OCI-LY3 (cell line): Measurements from ENCODE around the gene FYN.

Source experiments
- H2AFZ ChIP-seq: fragments of 200-600, 300-600 bp; shearing (Covaris generic); 2 replicates; pipeline ENCODE4 v1.6.0; 2014; ENCODE audit warnings: antibody characterized with exemption, low read depth, low read length
- H3K27ac ChIP-seq: fragments of 200-600, 300-600 bp; sonication (generic); 2 replicates; pipeline ENCODE4 v1.5.1; 2014; ENCODE audit warnings: mild to moderate bottlenecking, low read length, moderate library complexity, mixed read lengths
- H3K27me3 ChIP-seq: fragments of 200-600, 300-600 bp; sonication (generic); 2 replicates; pipeline ENCODE4 v1.6.1; 2014; ENCODE audit warnings: low read depth, low read length, mixed read lengths
- H3K36me3 ChIP-seq: fragments of 200-600, 300-600 bp; sonication (generic); replicated peaks from 2 replicates; pipeline ENCODE3; 2014; ENCODE audit warnings: low read depth, low read length, mixed read lengths
- H3K4me1 ChIP-seq: fragments of 300-600, 200-600 bp; sonication (generic); 2 replicates; pipeline ENCODE4 v1.6.1; 2014; ENCODE audit warnings: low read length, mixed read lengths
- H3K4me2 ChIP-seq: fragments of 200-600, 300-600 bp; sonication (generic); 2 replicates; pipeline ENCODE4 v1.6.1; 2014; ENCODE audit warnings: low read length, mixed read lengths
- H3K4me3 ChIP-seq: fragments of 300-600, 200-600 bp; sonication (generic); 2 replicates; pipeline ENCODE4 v1.5.1; 2014; ENCODE audit warnings: antibody characterized with exemption, mild to moderate bottlenecking, low read length, moderate library complexity
- H3K79me2 ChIP-seq: fragments of 300-600, 200-600 bp; shearing (Covaris generic); 2 replicates; pipeline ENCODE4 v1.6.1; 2014; ENCODE audit warnings: mild to moderate bottlenecking, low read length, mixed read lengths
- H3K9ac ChIP-seq: fragments of 300-600, 200-600 bp; shearing (Covaris generic); 2 replicates; pipeline ENCODE4 v1.6.0; 2014; ENCODE audit warnings: mild to moderate bottlenecking, low read length, moderate library complexity
- H3K9me3 ChIP-seq: fragments of 200-600, 300-600 bp; shearing (Covaris generic); 2 replicates; pipeline ENCODE4 v1.6.1; 2014; ENCODE audit warnings: low read length, mixed read lengths; ENCODE audit not compliant: insufficient read depth
- H4K20me1 ChIP-seq: fragments of 200-600, 300-600 bp; sonication (generic); 2 replicates; pipeline ENCODE4 v1.6.1; 2016; ENCODE audit warnings: low read length, mixed read lengths; ENCODE audit not compliant: insufficient read depth
- EZH2phosphoT487 ChIP-seq: fragments of 200-600 bp; shearing (Covaris generic); IDR thresholded peaks from 2 replicates; pipeline ENCODE4 v1.6.1; 2018; ENCODE audit warnings: antibody characterized with exemption, mixed run types, low read depth
- TF ChIP-seq, protein P1 (sequence below): fragments of 200-600, 300-600 bp; sonication (generic); IDR thresholded peaks from 2 replicates; pipeline ENCODE4 v1.5.1; 2014; ENCODE audit warnings: antibody characterized with exemption, low read length, low read depth

FYN gene

DNA sequence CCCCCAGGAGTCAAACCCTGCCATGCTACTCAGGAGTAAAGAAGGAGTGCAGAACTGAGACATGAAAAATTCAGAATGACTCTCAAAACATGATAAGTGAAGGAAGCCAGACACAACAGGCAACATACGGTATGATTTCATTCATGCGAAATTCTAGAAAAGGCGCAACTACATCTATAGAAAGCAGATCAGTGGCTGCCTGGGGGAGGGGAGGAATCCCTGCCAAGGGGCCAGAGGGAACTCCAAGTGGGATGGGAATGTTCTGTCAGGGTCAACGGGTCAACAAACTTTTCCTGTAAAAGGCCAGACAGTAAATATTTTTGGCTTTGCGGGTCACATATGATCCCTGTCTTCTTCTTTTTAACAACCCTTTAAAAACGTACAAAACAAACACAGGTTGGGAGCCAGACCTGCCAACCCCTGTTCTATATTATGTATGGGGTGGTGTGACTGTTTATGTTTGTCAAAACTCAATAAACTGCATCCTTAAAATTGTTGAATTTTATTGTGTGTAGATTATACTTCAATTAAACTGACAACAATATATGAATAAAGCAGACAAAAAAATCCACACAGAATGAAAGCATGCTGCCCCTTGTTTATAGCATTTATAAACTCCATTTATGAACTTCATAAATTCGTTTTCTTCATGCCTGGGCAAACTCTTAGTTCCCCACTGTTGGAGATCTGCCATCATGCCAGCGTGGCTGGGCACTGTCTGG is 211.0 kb downstream of the FYN start:
- H3K4me2 ChIP-seq: no peak overlapping the region
- H3K36me3 ChIP-seq: no peaks in the 10 kb centered on the region
- no peaks in the 10 kb centered on the region for H3K9me3 ChIP-seq
- no peak overlapping the region for H3K27ac ChIP-seq
- H4K20me1 ChIP-seq: no peaks in the 10 kb centered on the region
- H3K4me1 ChIP-seq: peaks cover 3% of the 10 kb centered on the region; the same call in 1 of the 2 replicates
- H3K79me2 ChIP-seq: no peaks in the 10 kb centered on the region
- TF ChIP-seq EZH2phosphoT487: no peak
- TF ChIP-seq, protein P1, sequence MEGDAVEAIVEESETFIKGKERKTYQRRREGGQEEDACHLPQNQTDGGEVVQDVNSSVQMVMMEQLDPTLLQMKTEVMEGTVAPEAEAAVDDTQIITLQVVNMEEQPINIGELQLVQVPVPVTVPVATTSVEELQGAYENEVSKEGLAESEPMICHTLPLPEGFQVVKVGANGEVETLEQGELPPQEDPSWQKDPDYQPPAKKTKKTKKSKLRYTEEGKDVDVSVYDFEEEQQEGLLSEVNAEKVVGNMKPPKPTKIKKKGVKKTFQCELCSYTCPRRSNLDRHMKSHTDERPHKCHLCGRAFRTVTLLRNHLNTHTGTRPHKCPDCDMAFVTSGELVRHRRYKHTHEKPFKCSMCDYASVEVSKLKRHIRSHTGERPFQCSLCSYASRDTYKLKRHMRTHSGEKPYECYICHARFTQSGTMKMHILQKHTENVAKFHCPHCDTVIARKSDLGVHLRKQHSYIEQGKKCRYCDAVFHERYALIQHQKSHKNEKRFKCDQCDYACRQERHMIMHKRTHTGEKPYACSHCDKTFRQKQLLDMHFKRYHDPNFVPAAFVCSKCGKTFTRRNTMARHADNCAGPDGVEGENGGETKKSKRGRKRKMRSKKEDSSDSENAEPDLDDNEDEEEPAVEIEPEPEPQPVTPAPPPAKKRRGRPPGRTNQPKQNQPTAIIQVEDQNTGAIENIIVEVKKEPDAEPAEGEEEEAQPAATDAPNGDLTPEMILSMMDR: no peak
- no peak overlapping the region for H3K9ac ChIP-seq
- no peak overlapping the region for H3K4me3 ChIP-seq
- no peak overlapping the region for H2AFZ ChIP-seq
- no peaks in the 10 kb centered on the region for H3K27me3 ChIP-seq

DNA sequence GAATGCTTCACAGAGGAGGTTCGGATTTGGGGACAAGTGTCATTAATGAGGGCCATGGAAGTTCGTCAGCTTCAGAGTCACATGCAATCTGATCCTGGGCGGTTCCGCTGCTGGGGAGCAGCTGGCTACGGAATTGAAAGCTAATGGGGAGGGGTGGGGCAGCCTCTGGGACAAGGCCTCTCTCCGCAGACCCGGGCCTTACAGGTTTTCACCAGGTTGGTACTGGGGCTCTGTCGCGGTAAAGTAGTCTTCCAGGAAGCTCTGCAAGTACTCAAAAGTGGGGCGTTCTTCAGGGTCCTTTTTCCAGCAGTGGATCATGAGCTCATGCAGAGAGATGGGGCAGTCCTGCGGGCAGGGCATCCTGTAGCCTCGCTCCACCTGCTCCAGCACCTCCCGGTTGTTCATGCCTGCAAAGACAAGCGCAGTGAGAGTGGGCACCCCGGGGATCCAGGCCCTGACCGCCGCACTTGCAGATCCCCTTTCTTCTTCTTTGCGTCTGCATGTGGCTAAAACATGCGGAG is 211.7 kb downstream of the FYN start:
- H3K9me3 ChIP-seq: no peaks in the 10 kb centered on the region
- no peaks in the 10 kb centered on the region for H3K36me3 ChIP-seq
- no peaks in the 10 kb centered on the region for H3K27me3 ChIP-seq
- TF ChIP-seq, protein P1: no peak
- no peak for TF ChIP-seq EZH2phosphoT487
- peaks cover 3% of the 10 kb centered on the region; the same call in 1 of the 2 replicates for H3K4me1 ChIP-seq
- H4K20me1 ChIP-seq: no peaks in the 10 kb centered on the region
- no peaks in the 10 kb centered on the region for H3K79me2 ChIP-seq
- H3K27ac ChIP-seq: no peak overlapping the region
- H3K4me2 ChIP-seq: no peak overlapping the region
- H3K9ac ChIP-seq: no peak overlapping the region
- no peak overlapping the region for H2AFZ ChIP-seq
- H3K4me3 ChIP-seq: no peak overlapping the region

DNA sequence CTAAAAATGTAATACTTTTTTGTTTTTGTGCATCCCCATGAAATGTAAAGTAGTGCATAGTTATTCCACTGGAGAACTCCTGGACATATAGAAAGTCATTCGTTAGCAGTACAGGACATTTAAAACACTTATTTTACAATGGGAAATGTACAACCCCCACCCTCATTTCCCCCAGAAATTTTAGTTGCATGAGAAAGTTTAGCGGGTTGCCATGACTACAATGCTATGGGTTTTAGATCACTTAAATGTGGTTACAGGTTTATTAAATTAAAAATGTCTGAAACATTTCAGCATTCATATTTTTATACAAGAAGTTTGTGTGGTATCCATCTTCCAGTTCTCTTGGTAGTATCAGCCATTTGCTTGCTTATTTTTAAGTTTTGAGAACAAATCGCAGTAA is 212.7 kb downstream of the FYN start:
- Histone ChIP-seq H3K9ac (no peak overlapping the region), H2AFZ (no peak overlapping the region), H3K4me3 (no peak overlapping the region), H3K36me3 (no peaks in the 10 kb centered on the region), H4K20me1 (no peaks in the 10 kb centered on the region), H3K4me2 (no peak overlapping the region), H3K27me3 (no peaks in the 10 kb centered on the region), H3K9me3 (no peaks in the 10 kb centered on the region), H3K4me1 (peaks cover 3% of the 10 kb centered on the region; the same call in 1 of the 2 replicates), H3K79me2 (no peaks in the 10 kb centered on the region), H3K27ac (no peak overlapping the region)
- no peak for TF ChIP-seq EZH2phosphoT487
- TF ChIP-seq, protein P1: no peak

DNA sequence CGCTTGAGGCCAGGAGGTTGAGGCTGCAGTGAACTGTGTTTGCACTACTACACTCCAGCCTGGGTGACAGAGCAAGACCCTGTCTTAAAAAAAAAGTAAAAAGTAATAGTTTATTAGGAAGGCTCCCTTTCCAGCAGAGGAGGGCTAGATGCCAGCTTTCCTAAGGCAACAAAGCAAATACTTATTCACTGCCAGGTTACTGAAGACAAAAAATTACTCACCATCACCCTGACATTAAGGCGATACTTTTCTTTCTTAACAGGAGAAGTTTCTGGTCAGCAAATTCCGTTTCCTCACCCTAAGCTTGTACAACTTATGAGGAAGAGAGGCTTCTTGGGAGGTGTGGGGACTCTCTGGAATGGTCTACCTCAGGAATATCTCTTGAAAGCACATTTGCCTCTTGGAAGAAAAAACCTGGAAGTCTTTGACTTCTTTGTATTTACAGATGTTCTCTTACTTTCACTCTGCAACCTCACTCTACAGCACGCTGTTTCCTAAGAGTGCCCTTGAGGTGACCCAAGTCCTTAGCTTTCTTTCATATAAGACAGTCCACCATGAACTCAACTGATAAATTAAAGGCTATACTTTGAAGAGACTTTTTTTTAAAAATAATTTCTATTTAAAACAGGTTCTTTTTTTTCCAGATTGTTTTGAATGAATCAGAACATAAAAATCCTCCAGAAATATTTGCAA is 214.6 kb downstream of the FYN start:
- H4K20me1 ChIP-seq: no peaks in the 10 kb centered on the region
- H2AFZ ChIP-seq: no peak overlapping the region
- TF ChIP-seq EZH2phosphoT487: no peak
- TF ChIP-seq, protein P1: no peak
- no peaks in the 10 kb centered on the region for H3K79me2 ChIP-seq
- peaks cover 3% of the 10 kb centered on the region; the same call in 1 of the 2 replicates for H3K4me1 ChIP-seq
- H3K27ac ChIP-seq: no peak overlapping the region
- no peaks in the 10 kb centered on the region for H3K36me3 ChIP-seq
- no peaks in the 10 kb centered on the region for H3K9me3 ChIP-seq
- no peak overlapping the region for H3K4me2 ChIP-seq
- H3K9ac ChIP-seq: no peak overlapping the region
- H3K4me3 ChIP-seq: no peak overlapping the region
- H3K27me3 ChIP-seq: no peaks in the 10 kb centered on the region
